Pons (tissue), 1 donor: ENCODE measurements around the gene EYA4.
"Not testable (repeated sequence)": the region's sequence is repeated elsewhere in the genome, so short reads cannot be mapped to it uniquely, and the experiment has no call there.

ENCODE experiments used
- DNase-seq: peaks from one replicate; pipeline ENCODE4 v3.0.0-alpha.2; 2016; ENCODE audit warnings: low spot score

The EYA4 gene

GRCh38 chr6:133532908-133533307 lies 291.8 kb downstream of the EYA4 start:
- DNase-seq, result no peak

DNA sequence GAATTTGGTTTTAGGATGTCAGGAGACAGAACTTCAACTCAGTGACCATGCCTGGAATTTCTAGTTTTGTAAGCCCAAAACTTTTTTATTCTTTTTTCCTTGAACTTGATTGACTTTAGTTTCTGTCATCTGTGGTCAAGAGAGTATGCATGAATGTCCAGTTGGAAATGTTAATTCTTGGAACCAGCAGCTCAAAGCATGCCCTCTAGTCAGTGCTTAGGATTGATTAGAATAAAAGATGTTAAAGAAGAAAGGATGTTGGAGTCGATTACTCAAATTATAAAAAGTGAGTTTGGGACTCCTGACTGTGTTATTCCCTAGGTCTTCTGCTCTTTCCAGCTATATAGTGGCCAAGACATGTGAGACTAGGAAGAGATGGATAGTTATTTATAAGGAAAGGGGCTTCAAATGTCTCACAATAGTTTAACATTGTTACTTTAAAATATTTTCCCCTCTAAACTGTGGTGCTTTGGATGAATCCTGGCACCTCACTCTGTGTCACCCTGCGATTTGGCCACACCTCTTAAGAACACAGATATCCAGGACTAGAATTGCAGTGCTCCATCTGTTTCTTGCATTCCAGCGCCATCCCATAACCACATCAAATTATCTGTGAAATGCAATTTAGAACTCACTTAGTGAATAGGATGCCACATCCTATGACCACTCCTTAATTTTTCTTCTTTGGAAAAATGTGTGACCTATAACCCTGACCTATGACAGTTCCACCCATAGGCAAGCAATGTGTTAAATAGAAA lies 298.5 kb downstream of the EYA4 start:
- DNase-seq, result no peak

- no peak for DNase-seq
These were observed 299.2 kb downstream of the EYA4 start for GRCh38 chr6:133540361-133540760.

- DNase-seq, result no peak
These were observed 299.9 kb downstream of the EYA4 start for GRCh38 chr6:133541040-133541439.

- DNase-seq, result no peak
These were observed 301.1 kb downstream of the EYA4 start for GRCh38 chr6:133542056-133542821.

DNA sequence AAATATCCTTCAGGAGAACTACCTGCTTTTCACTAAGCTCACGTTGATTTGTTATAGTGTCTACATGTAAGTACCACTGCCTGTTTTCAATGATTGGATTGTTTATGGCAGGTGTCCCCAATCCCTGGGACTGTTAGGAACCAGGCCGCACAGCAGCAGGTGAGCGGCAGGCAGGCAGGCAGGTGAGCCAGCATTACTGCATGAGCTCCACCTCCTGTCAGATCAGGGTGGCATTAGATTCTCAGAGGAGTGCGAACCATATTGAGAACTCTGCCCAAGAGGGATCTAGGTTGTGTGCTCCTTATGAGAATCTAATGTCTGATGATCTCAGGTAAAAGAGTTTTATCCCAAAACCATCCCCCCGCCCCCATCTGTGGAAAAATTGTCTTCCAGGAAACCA lies 303.3 kb downstream of the EYA4 start:
- no peak for DNase-seq

- no peak for DNase-seq
These were observed 304.9 kb downstream of the EYA4 start for GRCh38 chr6:133546098-133546497.

- no peak for DNase-seq
These were observed 306.0 kb downstream of the EYA4 start for GRCh38 chr6:133547136-133547535.

GRCh38 chr6:133548423-133549159 lies 307.4 kb downstream of the EYA4 start:
- no peak for DNase-seq

- no peak for DNase-seq
These were observed 308.2 kb downstream of the EYA4 start for GRCh38 chr6:133549371-133549801.

DNA sequence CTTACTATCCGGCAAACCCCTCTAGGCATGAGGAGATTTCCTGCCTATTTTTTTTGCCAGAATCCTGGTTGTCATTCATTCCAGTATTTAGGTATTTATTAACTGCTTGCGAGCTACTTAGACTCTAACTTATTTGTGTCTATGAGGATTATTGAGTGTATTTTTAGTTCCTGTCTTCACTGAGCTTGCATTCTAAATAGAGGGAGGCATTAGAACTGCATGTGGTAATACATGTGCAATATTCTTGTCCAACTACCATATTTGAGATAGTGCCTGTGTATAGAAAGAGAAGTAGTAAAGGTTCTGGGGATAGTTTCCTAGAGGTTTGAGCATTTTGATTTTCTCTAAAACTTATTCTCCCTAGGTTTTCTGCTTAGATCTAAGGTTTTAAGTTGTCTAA lies 308.9 kb downstream of the EYA4 start:
- no peak for DNase-seq

DNA sequence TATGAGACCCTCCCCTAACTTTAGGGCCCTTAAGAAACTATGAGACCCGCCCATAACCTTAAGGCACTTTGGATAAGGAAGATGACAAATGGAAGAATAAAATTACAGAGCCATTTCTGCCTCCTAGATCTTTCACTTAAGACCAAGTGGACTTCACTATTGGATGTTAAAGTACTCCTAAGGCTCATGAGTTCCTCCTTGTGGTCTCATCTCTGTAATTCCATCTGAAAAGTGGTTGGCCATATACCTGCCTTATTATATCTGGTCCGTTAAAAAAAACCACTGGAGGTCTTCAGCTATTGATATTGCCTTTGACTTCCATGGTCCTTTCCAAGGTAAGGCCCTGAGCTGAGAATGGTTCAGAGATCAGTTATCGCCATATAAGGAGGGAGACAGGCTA lies 310.3 kb downstream of the EYA4 start:
- DNase-seq, result no peak

GRCh38 chr6:133551847-133552341 lies 310.7 kb downstream of the EYA4 start:
- no peak for DNase-seq

- peak; percentile 69 for DNase-seq
These were observed 312.5 kb downstream of the EYA4 start for GRCh38 chr6:133553652-133554051.

- DNase-seq, result not testable (repeated sequence)
These were observed 313.0 kb downstream of the EYA4 start for GRCh38 chr6:133554121-133554520.

DNA sequence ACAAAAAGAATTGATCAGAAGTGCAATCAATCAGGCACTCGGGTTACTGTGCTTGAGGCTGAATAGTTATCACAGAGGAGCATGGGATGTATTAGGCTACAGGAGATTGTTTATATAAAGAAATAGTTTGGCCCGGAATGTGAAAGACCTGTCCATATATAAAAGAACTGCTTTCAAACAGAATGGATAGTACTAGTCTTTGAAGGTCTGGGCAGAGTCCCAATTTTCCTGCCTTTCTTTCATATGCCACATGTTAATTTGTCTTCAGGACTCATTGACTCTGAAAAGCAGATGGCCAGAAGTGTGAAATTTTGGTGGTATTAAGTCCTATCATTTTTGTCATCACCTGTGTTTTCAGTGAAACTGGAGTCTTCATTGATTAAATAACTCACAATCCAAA lies 314.5 kb downstream of the EYA4 start:
- no peak for DNase-seq

- DNase-seq, result no peak
These were observed 318.8 kb downstream of the EYA4 start for GRCh38 chr6:133559926-133560325.

DNA sequence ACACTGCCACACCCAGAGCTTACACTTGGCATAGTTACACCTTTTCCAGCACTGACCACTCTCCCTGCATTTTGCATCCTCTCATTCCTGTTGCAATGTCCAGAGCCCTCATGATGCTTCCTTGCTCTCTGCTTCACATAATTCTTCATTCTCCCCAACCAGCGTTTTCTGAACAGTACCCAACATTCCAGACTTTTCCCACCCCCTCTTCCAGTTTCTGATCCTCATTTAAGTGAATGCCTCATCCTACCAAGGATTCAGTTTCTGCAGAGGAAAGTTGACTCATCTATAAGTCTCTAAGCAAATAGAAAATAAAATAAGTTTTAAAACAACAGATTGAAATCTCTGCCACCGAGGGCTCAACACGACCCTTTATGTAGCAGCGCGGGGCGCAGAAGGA lies 326.5 kb downstream of the EYA4 start:
- no peak for DNase-seq

GRCh38 chr6:133568970-133569889 lies 328.1 kb downstream of the EYA4 start:
- peak; percentile 67 for DNase-seq

- DNase-seq, result no peak
These were observed 330.5 kb downstream of the EYA4 start for GRCh38 chr6:133571681-133572080.

GRCh38 chr6:133577851-133578250 lies 336.7 kb downstream of the EYA4 start:
- DNase-seq, result no peak
